Muscle of back (tissue), 11 donors: Measurements from ENCODE around the gene TMEM115. TPM values are rescaled to one million over a fixed set of nuclear protein-coding genes. Genes with fewer than 3 reads are reported as not detected.

Experiments
- DNase-seq, 3 donors: peaks; one replicate each; pipeline versions ENCODE4 v3.0.0 to v3.0.0-alpha.2; 2013
- polyA plus RNA-seq, 10 donors: library from polyadenylated mRNA; unstranded; fragments of 120-200 nt; gene quantifications; one replicate each; pipeline ENCODE4 v1.2.1, GENCODE V29; 2013; ENCODE audit not compliant: insufficient read length in 10 of 10

TMEM115 gene
- polyA plus RNA-seq, 10 donors: 18.5 to 30.8 (median 23.4) TPM

GRCh38 chr3:50336452-50337174 is 22.7 kb downstream of the TMEM115 start:
- DNase-seq: no peak

DNA sequence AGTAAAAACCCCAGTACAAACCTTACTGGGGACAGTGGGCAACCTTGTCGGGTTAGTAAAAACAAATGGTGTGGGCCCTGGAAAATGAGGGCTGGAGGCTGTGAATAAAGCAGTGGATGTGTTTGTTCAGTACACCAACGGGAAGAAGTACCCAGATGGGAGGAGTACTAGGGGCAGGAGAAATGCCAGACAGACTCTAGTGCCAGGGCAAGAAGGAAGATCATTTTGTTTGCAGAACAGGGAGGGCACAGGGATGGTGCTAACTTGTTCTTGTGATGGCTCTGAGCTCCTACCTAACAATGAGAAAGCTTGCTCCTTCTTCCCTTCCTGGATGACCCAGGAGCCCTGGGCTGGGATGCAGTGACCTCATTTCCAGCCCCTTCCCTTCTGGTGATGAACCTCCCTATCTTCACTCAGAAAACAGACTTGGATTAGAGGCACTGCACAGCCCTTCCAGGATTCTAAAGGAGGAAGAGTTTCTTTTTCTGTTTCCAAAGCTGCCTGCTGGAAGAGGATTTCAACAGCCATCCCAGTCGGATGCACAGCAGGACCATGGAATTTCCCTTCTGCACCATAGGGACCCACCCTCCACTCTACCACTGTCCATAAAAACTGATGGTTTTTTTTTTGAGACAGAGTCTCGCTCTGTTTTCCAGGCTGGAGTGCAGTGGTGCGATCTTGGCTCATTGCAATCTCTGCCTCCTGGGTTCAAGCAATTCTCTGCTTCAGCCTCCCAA is 24.8 kb downstream of the TMEM115 start:
- DNase-seq: no peak

- peak in 1 of 3 donors; percentile 67 for DNase-seq
These were observed 25.5 kb downstream of the TMEM115 start for GRCh38 chr3:50333744-50334328.

DNA sequence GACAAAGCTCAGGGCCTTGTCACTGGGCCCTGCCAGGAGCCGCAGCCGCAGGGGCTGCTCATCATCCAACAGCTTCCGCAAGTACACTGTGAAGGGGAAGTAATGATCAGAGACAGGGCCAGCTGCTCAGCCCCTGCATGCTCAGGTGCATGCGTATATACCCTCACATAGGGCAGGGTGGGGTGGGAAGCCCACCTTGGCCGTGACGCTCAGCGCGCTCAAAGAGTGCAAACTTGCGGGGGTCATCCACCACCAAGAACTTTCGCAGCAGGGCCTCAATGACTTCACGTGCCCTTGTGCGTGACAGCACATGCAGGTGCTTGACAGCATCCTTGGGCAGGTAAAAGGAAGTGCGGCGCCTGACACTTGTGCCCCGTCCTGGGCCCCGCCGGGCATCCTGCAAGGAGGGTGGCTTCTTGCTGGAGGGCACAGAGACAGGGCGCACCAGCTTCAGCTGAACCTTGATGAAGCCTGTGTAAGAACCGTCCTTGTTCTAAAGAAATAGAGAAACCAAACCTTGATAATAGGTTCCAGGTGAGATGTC is 27.9 kb downstream of the TMEM115 start:
- DNase-seq: no peak

DNA sequence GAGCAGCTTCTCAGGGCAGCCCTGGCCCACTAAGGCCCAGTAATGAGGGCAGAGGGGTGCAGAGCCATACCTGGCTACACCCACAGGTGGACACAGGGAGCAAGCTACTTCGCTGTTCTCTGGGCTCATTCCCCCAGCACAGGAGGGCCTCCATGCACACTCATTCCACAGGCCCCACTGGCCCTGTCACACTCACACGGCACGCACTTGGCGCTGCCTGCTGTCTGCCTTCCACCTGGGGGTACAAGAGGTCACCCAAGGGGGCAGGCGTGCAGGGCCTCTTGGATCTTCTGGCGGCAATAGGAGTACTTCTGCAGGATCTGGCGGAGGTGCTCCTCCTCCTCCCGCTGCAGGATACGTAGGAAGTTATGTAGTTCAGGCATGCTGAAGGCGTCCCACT is 29.0 kb downstream of the TMEM115 start:
- DNase-seq: no peak

DNA sequence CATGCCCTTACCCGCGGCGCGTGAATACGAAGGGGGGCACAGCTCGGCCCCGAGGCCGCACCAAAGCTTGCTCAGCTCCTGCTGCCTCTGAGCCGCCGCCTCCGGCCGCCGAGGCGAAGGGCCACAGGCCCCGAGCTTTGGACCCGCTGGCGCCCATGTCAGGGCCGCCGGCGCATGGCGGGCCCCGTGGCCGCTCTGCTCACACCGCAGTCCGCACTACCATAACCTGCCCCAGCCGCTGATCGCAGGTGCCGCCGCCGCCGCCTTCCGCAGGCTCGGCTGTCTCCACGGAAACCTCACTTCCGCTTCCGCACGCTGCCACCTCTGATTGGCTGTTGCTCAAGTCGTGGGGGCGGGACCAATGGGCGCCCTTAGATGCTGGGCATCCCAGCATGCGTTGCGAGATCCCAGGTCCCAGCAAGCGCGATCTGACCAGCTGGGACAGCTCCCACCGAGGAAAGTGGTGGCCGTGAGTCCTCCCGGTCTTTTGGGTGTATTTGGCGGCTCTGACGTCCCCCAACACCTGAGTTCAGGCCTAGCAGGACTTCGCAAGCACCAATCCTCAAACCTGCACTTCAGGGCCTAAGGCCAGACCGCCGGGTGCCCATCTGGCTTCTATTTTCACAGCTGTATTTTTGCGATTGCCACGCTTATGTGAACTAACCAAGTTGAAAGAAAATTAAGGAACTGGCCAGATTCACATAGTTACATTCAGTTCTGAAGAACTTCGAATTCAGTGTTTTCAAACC is 31.2 kb downstream of the TMEM115 start, which contains the start of gene TUSC2:
Gene TUSC2 (minus strand): TSS at position 281 of the 749 bp plus-strand sequence. CDS start 124 bp downstream, at position 157.
- DNase-seq: peak; percentile 96 to 98 (median 97)

GRCh38 chr3:50327129-50327528 is 32.2 kb downstream of the TMEM115 start:
- DNase-seq: no peak

GRCh38 chr3:50326182-50326541 is 33.2 kb downstream of the TMEM115 start:
- no peak for DNase-seq

DNA sequence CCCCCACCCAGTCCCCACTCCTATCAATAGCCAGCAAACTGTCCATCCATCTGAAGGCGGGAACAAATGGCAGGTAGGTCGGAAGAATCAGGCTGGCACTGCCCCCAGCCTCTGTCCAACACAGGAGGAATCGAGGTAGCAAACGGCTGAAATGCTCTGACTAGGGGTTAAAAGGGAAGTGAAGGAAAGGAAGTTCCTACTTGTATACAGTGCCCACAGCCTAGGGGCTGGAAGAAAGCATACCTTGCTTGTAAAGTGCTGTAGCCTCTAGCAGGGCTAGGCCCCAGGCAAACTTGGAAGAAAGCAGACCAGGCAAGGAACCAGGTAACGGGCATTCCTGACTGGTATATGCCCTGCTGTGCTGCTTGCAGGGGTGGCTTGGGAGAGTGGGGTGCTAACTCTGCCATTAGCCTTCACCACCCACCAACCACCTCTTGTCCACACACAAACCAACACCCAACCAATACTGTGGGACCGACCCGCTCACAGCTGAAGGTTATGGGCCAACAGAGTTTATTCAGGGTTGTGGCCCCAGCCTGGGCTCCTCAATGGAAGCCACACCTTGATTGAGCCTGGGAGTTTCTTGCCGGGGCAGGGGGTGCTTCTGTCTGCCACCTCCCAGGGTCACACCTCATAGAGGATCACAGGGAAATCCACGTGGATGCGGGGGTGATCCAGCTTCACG is 33.7 kb downstream of the TMEM115 start:
- no peak for DNase-seq

DNA sequence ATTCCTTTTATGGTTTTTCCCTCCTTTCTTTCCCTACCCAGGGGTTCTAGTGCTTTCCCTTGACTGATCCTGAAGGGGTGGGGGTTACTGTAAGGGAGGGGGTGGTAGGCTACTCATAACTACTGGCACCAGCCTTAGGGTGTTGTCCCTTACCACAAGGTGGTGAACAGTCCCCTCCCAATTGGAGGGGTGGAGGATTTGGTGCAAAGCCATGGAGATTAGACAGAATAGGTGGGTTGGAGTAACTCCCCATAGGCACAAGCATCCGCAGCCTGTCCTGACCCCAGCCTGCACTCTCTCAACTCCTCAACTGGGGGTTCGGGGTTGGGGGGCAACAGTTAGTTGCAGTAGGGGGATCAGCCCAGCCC is 34.2 kb downstream of the TMEM115 start:
- DNase-seq: no peak

- peak in 2 of 3 donors; percentile 66 to 81 for DNase-seq
These were observed 34.8 kb downstream of the TMEM115 start for GRCh38 chr3:50324351-50325112.

DNA sequence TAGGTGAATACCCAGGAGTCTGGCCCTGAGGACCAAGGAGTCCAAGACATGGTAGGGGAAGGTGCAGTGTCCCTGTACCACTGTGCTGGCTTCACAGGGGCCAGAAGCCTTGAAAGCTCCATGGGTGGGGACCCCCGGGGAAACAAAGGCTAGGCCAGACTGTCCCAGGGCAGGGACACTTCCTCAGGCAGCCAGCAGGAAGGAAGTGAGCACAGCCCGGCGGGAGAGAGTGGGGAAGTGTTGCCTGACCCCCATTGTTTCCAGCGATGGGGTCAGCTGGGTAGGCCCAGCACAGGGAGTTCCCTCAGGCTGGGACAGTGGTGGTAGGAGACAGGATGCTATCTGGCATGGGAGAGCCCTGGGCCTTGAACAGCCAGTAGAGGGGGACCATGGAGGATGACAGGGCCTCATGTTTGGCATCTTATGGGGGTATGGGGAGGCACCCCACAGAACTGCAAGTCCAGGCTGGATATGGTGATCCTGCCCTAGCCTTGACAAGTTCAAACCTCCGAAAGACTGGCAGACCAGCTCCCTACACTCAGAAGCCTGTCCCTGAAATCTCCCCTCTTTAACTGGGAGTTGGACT is 35.6 kb downstream of the TMEM115 start:
- DNase-seq: peak in 1 of 3 donors; percentile 55

GRCh38 chr3:50323092-50323600 is 36.2 kb downstream of the TMEM115 start:
- peak in 1 of 3 donors; percentile 64 for DNase-seq

DNA sequence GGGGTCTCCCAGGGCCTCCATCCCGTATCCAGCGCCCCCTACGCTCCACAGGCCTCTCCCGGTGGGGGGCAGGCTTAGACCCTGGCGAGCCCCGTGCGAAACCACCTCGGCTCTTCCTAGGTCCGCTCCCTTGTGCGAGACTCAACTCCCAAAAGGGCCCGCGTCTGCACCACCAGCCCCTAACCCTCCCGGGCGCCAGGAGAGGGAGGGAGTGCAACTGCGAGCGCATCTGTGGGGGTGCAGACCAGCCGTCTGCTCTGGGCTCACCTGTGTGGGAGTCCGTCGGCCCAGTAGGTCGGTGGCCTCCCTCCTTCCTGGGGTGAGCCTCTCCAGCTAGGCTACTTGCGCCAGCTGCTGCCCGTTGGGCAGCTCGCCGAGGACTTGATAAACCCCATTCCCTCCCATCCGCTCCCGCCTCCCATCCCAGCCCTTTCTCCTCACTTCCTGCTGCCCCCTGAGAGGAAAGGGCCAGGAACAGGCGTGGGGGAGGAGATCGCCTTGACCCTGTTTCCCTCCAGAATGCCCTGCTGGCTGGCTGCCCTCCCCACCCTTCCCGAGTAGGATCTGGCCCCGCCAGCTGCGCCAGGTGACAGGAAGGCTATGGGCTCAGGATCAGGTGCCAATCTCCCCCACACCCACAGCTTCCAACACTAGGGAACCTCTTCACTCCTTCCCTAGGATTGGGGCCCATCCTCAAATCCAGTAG is 36.8 kb downstream of the TMEM115 start, which contains the start of gene HYAL2:
Gene HYAL2 (minus strand): TSS at position 360 of the 706 bp plus-strand sequence. CDS start 2,256 bp downstream, outside the sequence.
- DNase-seq: peak in 1 of 3 donors; percentile 59

GRCh38 chr3:50322115-50322385 is 37.3 kb downstream of the TMEM115 start:
- no peak for DNase-seq

DNA sequence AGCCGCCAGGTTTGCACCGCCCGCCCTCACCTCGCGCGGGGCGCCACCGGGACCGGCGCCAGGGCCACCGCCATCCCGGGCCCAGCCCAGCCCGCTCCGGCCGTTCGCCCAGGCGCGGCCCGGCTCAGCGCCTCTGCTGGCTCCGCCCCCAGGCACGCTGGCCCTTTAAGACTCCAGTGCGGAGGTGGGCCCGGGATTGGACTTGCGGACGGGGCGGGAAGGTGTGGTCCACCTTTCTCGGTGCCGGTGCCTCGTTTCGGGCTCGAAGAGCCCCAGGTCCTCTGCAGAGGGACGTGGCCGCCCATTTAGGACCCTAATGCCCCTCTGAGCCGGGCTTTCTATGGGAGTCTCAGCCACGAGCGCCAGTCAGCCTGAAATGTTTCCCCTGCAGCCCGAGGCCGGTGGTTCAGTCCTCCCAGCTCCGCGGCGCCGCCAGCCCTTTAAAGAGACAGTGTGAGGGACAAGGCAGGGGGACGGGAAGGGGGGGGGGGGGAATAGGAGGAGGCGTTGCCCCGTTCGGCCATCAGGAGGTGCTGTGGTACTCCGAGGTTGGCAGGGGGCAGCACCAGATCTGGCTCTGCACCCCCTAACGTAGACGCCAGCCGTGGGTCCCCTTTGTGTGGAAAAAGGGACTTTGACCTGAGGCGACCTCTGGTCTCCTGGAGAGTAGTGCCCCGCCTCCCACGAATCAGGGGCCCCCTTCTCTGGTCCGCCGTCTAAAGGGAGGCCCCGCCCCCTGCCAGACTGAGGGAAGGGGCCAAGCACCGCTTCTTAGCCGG is 37.8 kb downstream of the TMEM115 start:
- peak; percentile 90 to 97 (median 91) for DNase-seq

DNA sequence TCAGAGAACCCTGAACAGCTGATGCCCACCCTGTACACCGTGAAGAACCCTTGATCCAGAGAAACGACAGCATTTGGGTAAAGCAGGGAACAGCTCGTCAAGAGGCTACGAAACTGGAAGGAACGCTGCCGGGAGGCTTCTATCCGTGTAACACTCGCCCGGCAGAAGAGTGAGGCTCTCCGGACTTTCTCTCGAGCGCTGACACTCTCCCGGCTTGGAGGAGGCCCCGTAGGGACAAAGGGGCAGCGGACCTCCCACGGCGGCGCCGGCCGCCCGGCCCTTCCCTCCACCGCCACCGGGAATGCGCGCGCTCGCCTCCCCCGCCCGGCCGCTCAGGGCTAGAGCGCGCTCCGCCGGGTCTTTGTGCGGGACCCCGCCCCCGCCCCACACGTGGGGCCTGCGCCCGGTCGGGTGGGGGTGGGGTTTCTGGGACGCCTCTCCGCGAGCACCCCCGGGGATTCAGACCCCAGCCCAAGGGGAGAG is 38.4 kb downstream of the TMEM115 start:
- peak; percentile 77 to 95 (median 89) for DNase-seq
